CD4-positive, alpha-beta T cell treated with Interleukin-17A for 1 hour (primary cell): ENCODE results near the gene CFAP126.
"Not testable (repeated sequence)": the region's sequence is repeated elsewhere in the genome, so short reads cannot be mapped to it uniquely, and the experiment has no call there.

Experiments
- DNase-seq: peaks from one replicate; pipeline ENCODE4 v3.0.0-alpha.2; 2020

Gene CFAP126

DNA sequence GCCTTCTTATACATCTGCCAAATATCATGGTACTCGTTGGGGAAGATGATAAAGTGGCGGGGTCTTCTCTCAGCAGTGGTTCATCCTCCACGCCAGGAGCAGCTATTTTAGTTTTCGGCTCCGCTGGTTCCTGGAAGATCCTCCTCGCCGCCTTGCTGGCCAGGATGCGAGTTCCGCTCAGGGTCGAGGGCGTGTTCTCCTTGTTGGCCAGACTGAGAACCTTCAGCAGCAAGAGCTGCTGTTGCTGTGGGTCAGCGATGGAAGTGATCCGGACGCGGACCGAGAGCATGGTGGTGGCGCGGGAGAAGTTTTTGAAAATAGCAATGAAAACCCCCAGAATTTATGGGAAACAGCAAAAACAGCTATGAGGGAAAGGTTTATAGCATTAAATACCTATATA is 11.4 kb upstream of the CFAP126 start:
- DNase-seq, result no peak

DNA sequence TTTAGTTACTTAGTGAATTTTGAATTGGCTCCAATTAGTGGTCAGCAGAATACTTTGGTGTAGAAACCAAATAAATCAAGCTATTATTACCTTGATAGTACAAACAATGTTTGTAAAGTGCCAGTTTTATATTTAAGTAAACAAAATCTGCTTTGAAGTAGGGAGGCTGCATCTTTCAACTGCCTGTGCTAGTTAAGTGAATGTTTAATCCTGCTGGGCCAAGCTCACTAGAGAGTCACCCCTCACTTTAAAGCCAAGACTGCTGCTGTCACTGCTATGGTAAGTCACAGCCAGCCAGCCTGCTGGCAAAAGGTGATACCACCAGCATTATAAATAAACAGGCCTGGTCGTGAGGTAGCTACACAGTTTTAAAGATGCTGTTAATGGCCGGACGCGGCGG is 10.3 kb upstream of the CFAP126 start:
- DNase-seq, result no peak

- no peak for DNase-seq
Observed at GRCh38 chr1:161374373-161374772, 6.7 kb upstream of the CFAP126 start.

- no peak for DNase-seq
Observed at GRCh38 chr1:161373442-161373841, 5.8 kb upstream of the CFAP126 start.

DNA sequence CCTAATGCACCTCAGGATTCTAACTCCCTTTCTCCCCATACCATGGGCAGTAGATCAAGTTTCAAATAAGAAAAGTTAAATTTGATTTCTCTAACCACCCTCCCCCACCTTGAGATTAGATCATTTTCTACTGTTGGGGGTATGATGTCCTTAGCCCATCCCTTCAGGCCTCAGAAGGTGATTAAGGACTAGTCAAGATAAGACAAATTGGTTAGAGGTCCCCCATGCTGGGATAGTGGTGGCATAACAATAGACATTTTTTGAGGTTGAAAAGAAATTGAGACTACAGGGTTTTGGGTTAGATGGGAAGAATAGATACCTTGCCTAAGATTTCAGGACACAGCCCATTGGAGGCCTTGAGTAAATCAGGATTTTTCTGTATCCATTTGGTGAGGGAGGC is 2.5 kb downstream of the CFAP126 start:
- DNase-seq, result no peak

DNA sequence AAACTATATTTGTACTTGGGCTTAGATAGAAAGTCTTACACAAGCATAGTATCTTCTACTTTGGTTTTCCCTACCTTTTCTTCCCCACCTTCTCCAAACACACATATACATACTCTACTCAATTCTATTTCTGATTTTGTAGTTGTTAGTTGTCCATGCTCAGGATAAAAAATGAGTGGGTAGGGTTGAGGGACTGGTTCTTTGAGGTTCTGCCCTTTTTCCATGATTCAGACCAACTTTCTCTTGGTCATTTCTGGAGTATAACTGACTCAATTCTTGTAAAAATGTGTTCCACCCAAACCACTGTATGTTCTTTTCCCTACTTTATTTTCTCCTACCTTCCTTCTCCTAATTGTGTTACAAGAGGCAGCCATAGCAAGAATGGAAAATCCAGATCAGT is 3.3 kb downstream of the CFAP126 start:
- DNase-seq, result no peak

DNA sequence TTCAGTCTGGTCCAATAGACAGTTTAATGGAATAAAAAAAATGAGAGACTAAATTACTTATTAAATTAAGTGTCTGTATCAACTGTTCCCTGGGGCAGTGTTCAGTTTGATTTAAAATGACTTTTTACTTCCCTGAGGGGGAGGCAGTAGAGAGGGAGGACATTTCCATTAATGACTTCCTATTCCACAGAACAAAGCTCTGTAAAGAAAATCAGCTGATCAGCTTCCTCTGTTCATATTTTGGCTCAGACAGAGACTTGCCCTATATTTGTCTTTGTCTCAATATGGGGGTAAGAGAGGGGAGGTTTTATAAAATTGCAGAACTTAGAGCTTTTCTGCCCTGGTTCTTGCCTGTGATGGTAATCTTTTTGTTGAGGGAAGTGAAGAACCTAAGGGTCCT is 8.4 kb downstream of the CFAP126 start:
- no peak for DNase-seq

DNA sequence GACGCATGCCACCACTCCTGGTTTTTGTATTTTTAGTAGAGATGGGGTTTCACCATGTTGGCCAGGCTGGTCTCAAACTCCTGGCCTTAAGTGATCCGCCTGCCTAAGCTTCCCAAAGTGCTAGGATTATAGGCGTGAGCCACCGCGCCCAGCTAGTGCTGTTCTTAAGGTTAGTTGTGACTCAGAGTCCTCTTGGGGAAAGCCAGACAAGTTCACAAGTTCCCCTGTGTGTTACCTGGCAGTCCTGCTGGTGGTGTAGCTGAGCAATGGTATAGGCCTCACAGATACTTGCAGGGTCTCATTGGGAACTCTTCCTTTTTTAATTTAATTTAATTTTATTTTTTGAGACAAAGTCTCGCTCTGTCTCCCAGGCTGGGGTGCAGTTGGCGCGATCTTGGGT is 10.6 kb downstream of the CFAP126 start:
- DNase-seq, result no peak

DNA sequence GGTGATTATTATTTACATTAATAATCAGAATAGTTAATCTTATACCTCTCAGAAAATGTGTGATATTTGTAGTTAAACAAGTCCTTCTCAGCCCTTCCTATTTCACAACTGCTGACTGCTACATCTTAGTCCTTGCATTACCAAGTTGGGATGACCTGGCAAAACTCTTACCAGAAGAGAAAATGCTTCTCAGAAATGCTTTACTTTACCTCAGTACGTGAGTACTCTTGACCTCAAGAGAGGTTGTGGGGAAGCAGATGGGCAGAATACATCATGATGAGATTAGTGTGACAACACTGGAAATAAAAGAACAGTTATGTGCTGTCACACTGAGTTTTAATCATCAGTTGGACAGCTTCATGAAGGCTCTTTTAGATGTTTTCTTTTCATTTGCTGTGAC is 16.2 kb downstream of the CFAP126 start:
- DNase-seq, result no peak

GRCh38 chr1:161350671-161351070 is 17.0 kb downstream of the CFAP126 start:
- no peak for DNase-seq

DNA sequence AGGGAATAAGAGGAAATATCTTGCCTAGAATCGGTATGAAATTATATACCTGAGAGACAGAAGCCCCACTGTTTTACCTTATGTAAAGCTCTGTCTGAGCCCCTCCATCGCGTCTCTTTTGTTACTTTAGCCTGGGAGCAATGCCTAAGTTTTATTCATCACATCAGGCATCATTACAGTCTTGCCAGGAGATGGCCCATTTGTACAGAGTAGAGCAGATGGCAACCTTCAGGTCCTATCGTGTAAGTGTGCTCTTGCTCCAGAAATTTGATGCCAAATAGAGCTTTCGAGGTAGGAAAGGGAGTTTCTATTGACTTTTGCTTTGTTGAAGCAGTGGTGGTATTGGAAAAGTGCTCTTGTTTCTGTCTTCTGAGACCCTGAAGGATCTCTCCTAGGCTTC is 24.9 kb downstream of the CFAP126 start:
- DNase-seq, result no peak

GRCh38 chr1:161342177-161342576 is 25.5 kb downstream of the CFAP126 start:
- no peak for DNase-seq

GRCh38 chr1:161335796-161336195 is 31.9 kb downstream of the CFAP126 start:
- no peak for DNase-seq

DNA sequence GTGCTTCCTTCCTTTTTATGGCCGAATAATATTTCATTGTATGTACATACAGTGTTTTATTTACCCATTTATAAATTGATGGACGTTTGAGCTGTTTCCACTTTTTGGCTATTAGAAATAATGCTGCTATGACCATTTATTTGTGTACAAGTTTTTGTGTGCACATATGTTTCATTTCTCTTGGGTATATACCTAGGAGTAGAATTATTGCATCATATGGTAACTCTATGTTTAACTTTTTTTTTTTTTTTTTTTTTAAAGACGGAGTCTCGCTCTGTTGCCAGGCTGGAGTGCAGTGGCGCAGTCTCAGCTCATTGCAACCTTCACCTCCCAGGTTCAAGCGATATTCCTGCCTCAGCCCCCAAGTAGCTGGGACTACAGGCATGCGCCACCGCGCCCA is 34.5 kb downstream of the CFAP126 start:
- no peak for DNase-seq

GRCh38 chr1:161330346-161330745 is 37.3 kb downstream of the CFAP126 start:
- no peak for DNase-seq

DNA sequence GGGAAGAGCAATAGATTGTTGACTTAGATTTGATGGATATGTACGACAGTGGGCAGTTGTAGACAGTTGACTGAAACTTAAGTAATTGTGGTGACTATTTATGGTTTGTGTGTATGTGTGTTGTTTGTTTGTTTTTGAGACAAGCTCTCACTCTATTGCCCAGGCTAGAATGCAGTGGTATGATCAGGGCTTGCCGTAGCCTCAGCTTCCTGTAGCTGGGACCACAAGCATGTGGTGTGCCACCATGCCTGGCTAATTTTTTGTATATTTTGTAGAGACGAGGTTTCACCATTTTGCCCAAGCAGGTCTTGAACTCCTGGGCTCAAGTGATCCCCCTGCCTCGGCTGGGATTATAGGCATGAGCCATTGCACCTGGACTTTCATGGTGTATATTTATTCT is 43.7 kb downstream of the CFAP126 start:
- DNase-seq, result peak; percentile 33

DNA sequence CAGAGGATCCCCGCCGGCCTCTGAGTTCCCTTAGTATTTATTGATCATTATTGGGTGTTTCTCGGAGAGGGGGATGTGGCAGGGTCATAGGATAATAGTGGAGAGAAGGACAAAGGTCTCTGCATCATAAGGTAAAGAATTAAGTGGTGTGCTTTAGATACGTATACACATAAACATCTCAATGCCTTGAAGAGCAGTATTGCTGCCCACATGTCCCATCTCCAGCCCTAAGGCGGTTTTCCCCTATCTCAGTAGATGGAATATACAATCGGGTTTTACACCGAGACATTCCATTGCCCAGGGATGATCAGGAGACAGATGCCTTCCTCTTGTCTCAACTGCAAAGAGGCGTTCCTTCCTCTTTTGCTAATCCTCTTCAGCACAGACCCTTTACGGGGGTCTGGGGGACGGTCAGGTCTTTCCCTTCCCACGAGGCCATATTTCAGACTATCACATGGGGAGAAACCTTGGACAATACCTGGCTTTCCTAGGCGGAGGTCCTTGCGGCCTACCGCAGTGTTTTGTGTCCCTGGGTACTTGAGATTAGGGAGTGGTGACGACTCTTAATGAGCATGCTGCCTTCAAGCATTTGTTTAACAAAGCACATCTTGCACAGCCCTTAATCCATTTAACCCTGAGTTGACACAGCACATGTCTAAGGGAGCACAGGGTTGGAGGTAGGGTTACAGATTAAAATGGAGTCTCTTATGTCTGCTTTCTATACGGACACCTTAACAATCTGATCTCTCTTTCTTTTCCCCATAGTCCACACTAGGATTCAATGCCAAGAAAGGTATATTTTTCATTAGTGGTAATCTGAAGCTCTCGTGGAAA is 51.6 kb downstream of the CFAP126 start:
- not testable (repeated sequence) for DNase-seq
